Activated CD4-positive, alpha-beta T cell treated with anti-CD3 and anti-CD28 coated beads, Interleukin-2, Interleukin-4, amounts not matched to agents 100 ng/mL and 50 ng/mL, durations not matched to agents 16 hours and 8 hours (primary cell): Measurements from ENCODE around the gene EIF3B.
A peak's percentile ranks its signal among the peaks of the same experiment; 100 is the strongest.
"Not testable (repeated sequence)": the region's sequence is repeated elsewhere in the genome, so short reads cannot be mapped to it uniquely, and the experiment has no call there.

Source experiments
- DNase-seq: peaks from one replicate; pipeline ENCODE4 v3.0.0-alpha.2; 2020; ENCODE audit warnings: low spot score

Gene EIF3B

GRCh38 chr7:2377492-2377891 lies 22.9 kb downstream of the EIF3B start:
- not testable (repeated sequence) for DNase-seq

GRCh38 chr7:2378125-2378524 lies 23.5 kb downstream of the EIF3B start:
- DNase-seq, result not testable (repeated sequence)

- no peak for DNase-seq
Observed at GRCh38 chr7:2379161-2379560, 24.5 kb downstream of the EIF3B start.

- no peak for DNase-seq
Observed at GRCh38 chr7:2379821-2380450, 25.3 kb downstream of the EIF3B start.

- no peak for DNase-seq
Observed at GRCh38 chr7:2380461-2380860, 25.8 kb downstream of the EIF3B start.

- no peak for DNase-seq
Observed at GRCh38 chr7:2381227-2381626, 26.6 kb downstream of the EIF3B start.

GRCh38 chr7:2381881-2382509 lies 27.4 kb downstream of the EIF3B start:
- DNase-seq, result no peak

GRCh38 chr7:2383543-2384274 lies 29.1 kb downstream of the EIF3B start:
- no peak for DNase-seq

GRCh38 chr7:2384354-2385243 lies 30.0 kb downstream of the EIF3B start:
- no peak for DNase-seq

- DNase-seq, result not testable (repeated sequence)
Observed at GRCh38 chr7:2386122-2386521, 31.5 kb downstream of the EIF3B start.

GRCh38 chr7:2386964-2387669 lies 32.5 kb downstream of the EIF3B start:
- DNase-seq, result no peak

GRCh38 chr7:2387897-2388636 lies 33.4 kb downstream of the EIF3B start:
- DNase-seq, result no peak

- DNase-seq, result no peak
Observed at GRCh38 chr7:2388637-2388954, 34.0 kb downstream of the EIF3B start.

- not testable (repeated sequence) for DNase-seq
Observed at GRCh38 chr7:2390020-2390816, 35.6 kb downstream of the EIF3B start.

- DNase-seq, result no peak
Observed at GRCh38 chr7:2393706-2394105, 39.1 kb downstream of the EIF3B start.

- DNase-seq, result no peak
Observed at GRCh38 chr7:2394566-2395082, 40.0 kb downstream of the EIF3B start.

- DNase-seq, result no peak
Observed at GRCh38 chr7:2398506-2398905, 43.9 kb downstream of the EIF3B start.

- peak; percentile 25 for DNase-seq
Observed at GRCh38 chr7:2399848-2400587, 45.4 kb downstream of the EIF3B start.

- no peak for DNase-seq
Observed at GRCh38 chr7:2402687-2403013, 48.0 kb downstream of the EIF3B start.
